Muscle layer of duodenum (tissue), 2 donors: ENCODE measurements around the gene IGDCC3.

Experiments
- H3K27ac ChIP-seq: one replicate; pipeline ENCODE4 v1.7.0; 2013; ENCODE audit warnings: mild to moderate bottlenecking, low read length
- H3K27me3 ChIP-seq: one replicate; pipeline ENCODE4 v1.7.0; 2013; ENCODE audit warnings: low read depth, mild to moderate bottlenecking, control low read depth, low read length
- H3K36me3 ChIP-seq, 2 donors: one replicate each; pipeline ENCODE4 v1.7.0; 2013; ENCODE audit warnings: low read length in 2 of 2, control low read depth in 1 of 2, mild to moderate bottlenecking in 1 of 2; ENCODE audit not compliant: insufficient read depth in 2 of 2, control insufficient read depth in 1 of 2
- H3K4me1 ChIP-seq, 2 donors: one replicate each; pipeline ENCODE4 v1.7.0; 2013; ENCODE audit warnings: low read length in 2 of 2, mild to moderate bottlenecking in 2 of 2, control low read depth in 1 of 2, moderate library complexity in 1 of 2; ENCODE audit not compliant: insufficient read depth in 2 of 2, control insufficient read depth in 1 of 2
- H3K4me3 ChIP-seq, 2 donors: one replicate each; pipeline ENCODE4 v1.7.0; 2013; ENCODE audit warnings: low read length in 2 of 2, low read depth in 1 of 2, mild to moderate bottlenecking in 1 of 2
- H3K9me3 ChIP-seq, 2 donors: one replicate each; pipeline ENCODE4 v1.7.0; 2013; ENCODE audit warnings: low read length in 2 of 2, control low read depth in 1 of 2, mild to moderate bottlenecking in 1 of 2; ENCODE audit not compliant: control insufficient read depth in 1 of 2
- donor health status: healthy.

IGDCC3 gene

DNA sequence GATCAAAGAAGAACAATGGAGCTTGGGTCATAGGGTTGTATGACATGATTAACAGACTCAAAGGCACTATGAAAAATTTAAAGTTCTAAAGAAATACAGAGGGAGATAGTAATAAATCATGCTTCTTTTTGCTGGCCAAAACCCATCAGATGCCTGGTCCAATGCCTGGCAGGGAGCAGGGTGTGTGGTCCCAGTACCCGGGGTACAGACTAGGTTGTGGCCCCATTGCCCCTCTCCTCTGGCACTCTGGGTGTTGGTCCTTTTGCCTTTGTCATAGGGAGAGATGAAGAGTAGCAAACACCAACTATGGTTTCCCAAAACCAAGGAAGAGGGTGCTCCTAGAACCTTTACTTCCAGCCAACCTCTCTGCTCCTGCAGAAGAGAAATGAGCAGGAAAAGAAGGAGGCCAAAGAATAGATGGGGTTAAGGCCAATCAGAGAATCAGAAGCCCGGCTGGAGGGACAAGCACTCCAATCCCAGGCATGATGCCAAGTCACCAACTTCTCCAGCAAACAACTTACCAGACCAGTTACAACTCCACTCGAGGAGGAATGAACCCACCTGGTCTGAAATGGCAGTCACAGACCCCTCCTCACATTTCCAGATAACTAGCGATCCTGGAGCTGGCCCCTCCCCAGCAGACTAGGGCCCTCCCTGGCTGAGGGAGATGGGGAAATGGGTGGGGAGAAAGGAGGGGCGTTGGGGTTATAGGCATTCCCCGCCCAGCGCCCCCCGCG lies 1.8 kb downstream of the IGDCC3 start:
- no peak overlapping the region for H3K27ac ChIP-seq
- H3K4me1 ChIP-seq, result peaks cover 0 to 17% of the 10 kb centered on the region in 2 donors
- H3K27me3 ChIP-seq, result peaks cover 30% of the 10 kb centered on the region
- no peaks in the 10 kb centered on the region for H3K9me3 ChIP-seq
- H3K4me3 ChIP-seq, result no peak overlapping the region
- H3K36me3 ChIP-seq, result no peaks in the 10 kb centered on the region

DNA sequence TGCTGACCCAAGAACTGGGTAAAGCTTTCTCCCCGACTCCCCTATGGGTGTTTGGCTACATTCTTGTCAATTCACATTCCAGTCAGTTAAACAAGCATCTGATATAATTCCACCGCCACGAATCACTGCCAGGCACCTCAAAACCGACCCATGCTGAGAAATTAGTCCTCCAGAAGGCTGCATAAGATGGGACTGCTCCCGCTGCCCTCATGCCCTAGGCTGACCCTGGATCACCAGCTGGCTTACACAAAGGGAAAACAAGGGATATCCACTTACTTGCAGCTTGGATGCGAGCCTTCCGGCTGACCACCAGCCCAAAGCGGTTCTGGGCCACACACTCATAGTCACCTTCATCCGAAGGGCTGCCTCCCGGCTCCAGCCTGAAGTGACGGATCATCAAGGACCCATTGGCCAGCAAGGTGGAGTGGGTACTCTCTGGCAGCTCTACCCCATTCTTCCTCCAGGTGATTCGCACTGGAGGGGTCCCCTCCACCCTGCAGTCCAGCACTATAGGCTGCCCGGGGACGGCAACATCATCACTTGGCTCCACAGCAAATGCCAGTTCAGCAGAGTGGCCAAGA lies 2.9 kb downstream of the IGDCC3 start:
- Histone ChIP-seq H3K4me1 (peaks cover 0 to 17% of the 10 kb centered on the region in 2 donors), H3K27me3 (peaks cover 26% of the 10 kb centered on the region), H3K9me3 (no peaks in the 10 kb centered on the region), H3K36me3 (no peaks in the 10 kb centered on the region), H3K4me3 (no peak overlapping the region), H3K27ac (no peak overlapping the region)

DNA sequence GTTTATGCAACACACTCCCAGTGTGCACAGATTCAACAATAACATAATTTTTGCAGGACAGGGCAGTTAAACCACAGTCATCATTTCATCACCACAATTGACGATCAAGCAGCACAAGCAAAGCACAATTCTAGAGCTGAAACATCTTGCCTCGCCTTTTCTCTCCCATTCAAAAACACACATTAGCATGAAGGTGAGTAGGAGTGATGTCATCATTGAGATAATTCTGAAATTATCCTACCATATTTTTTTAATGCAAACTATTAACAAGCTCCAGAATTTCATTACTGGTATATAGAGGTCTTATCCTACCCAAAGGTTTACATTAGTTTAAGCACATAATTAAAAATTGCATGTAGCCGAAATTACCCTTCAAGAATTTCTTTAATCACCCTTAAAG lies 3.5 kb downstream of the IGDCC3 start:
- Histone ChIP-seq H3K36me3 (no peaks in the 10 kb centered on the region), H3K27me3 (peaks cover 22% of the 10 kb centered on the region), H3K4me3 (no peak overlapping the region), H3K27ac (no peak overlapping the region), H3K4me1 (peaks cover 0 to 17% of the 10 kb centered on the region in 2 donors), H3K9me3 (no peaks in the 10 kb centered on the region)

DNA sequence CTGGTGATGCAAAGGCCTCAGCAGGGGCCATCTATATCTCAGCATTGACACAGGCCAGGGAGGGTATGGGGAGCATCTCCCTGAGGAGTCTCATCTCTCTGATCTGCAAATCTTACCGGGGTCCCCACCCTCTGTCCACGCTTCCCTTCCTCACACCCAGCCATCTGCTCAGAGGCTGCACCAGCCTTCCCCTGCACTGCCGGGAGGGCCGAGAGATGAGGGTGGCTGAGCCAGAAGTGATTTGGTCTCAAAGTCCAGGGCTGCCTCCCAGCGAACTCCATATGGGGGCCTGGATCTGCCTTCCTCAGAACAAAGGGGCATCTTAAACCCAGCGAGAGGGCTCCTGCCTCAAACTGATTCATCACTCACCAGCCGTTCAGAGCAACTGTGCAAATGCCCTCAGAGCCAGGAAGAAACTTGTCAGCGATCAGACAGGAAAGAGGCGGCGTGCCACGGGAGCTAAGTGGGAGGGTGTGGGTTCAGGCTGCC lies 4.6 kb downstream of the IGDCC3 start:
- Histone ChIP-seq H3K27me3 (peaks cover 22% of the 10 kb centered on the region), H3K4me1 (peaks cover 0 to 15% of the 10 kb centered on the region in 2 donors), H3K27ac (no peak overlapping the region), H3K36me3 (no peaks in the 10 kb centered on the region), H3K9me3 (no peaks in the 10 kb centered on the region), H3K4me3 (no peak overlapping the region)

DNA sequence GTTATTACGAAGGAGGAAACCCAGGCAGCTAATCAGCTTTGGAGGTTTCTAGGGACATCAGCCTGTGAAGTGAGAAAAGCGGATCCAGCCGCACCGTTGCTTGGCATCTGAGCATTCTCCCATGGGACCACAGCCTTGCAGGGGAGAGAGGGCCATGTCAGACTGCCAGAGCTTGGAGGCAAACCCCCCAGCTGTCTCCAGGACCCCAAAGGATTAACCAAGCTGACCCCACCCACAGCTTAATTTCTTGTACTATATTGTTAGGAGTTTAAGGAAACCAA lies 5.1 kb downstream of the IGDCC3 start:
- Histone ChIP-seq H3K27ac (no peak overlapping the region), H3K4me1 (peaks cover 0 to 12% of the 10 kb centered on the region in 2 donors), H3K27me3 (peaks cover 22% of the 10 kb centered on the region), H3K9me3 (no peaks in the 10 kb centered on the region), H3K36me3 (no peaks in the 10 kb centered on the region), H3K4me3 (no peak overlapping the region)

DNA sequence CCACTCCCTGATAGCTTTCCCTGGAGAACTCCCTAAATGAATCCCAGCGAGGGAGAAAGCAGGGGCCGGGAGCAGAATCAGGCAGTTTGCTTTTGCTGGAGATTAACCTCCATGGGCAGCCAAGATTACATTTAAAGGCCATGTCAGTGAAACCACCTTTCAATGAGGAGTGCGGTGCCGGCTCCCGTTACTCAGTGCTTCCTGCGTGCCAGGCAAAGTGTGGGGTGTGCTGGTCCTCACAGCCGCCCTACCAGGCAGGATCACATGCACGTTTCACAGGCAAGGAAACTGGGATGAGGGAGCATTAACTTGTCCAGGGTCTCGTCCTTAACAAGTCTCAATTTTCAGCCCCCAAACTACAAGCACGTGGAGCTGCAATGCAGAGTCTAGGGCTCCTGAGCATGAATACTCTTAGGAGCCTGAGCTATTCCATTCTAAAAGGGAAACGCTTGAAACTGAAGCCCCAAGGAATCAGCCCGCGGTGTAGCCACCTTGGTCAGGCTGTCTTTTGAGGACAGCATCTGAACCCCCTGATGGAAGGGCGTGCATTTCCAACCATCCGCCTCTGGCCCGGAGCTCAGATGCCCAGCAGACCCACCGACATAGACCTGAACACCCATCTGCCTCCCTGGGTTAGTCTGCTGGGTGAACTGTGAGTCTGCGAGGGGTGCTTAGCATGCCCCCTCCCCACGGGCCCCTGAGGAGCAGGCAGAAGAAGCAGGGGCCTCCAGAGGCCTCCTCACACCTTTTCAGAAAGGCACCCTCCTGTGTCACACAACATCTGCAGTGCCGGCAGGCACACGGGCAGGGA lies 5.6 kb downstream of the IGDCC3 start:
- Histone ChIP-seq H3K36me3 (no peaks in the 10 kb centered on the region), H3K4me1 (peaks cover 0 to 10% of the 10 kb centered on the region in 2 donors), H3K4me3 (no peak overlapping the region), H3K27me3 (peaks cover 22% of the 10 kb centered on the region), H3K27ac (no peak overlapping the region), H3K9me3 (no peaks in the 10 kb centered on the region)

DNA sequence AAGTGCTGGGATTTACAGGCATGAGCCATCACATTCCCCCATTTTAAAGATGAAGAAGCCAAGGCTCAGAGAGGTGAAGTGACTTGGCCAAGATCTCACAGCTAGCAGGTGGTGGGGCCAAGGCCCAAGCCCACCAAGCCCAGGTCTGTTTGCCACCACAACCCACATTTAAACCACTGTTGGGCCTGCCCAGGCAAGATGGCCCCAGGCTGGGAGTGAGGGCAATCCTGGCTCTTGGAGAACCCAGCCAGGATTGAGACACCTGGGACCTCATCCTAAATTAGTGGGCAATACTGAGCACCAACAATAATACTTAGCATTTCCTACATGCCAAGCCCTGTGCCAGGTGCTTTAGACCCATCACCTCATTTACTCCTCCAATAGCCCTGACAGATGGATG lies 6.9 kb downstream of the IGDCC3 start:
- no peak overlapping the region for H3K4me3 ChIP-seq
- H3K36me3 ChIP-seq, result no peaks in the 10 kb centered on the region
- H3K27ac ChIP-seq, result no peak overlapping the region
- H3K27me3 ChIP-seq, result peaks cover 11% of the 10 kb centered on the region
- H3K4me1 ChIP-seq, result no peaks in the 10 kb centered on the region
- H3K9me3 ChIP-seq, result no peaks in the 10 kb centered on the region

DNA sequence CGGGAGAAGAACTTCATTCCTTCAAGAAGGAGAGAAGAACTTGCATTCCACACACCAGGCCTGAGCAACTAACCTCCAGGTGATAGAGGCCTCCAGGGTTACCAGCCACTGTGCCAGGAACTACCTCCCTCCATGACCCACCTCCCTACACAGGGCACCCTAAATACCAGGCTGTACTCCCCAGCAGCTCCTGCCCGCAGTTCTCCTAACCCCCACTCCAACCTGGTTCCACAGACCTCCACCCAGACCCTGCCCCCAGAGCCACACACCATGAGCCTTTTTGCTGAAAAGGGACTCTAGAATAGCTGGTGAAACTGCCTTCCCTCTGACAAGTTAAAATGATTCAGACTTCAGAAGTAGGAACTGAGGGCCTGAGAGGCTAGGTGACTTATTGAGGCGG lies 8.2 kb downstream of the IGDCC3 start:
- H3K9me3 ChIP-seq, result no peaks in the 10 kb centered on the region
- no peaks in the 10 kb centered on the region for H3K36me3 ChIP-seq
- H3K27ac ChIP-seq, result no peak overlapping the region
- H3K4me1 ChIP-seq, result no peaks in the 10 kb centered on the region
- H3K27me3 ChIP-seq, result no peaks in the 10 kb centered on the region
- H3K4me3 ChIP-seq, result no peak overlapping the region

DNA sequence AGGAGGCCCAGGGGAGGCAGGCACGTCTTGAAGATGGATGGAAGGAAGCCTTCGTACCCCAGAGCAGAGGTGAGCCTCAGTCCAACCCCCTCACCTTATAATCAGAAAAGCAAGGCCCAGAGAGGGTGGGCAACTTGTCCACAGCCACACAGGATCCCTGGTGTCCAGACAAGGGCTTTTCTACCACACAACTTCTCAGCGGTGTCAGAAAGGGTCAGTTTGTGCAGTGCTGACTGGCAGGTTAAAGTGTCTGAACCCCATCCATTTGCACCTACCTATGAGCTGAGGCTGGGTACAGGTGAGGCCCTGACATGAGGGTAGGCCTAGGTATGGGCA lies 8.6 kb downstream of the IGDCC3 start:
- H3K4me3 ChIP-seq, result no peak overlapping the region
- no peaks in the 10 kb centered on the region for H3K27me3 ChIP-seq
- no peak overlapping the region for H3K27ac ChIP-seq
- H3K4me1 ChIP-seq, result no peaks in the 10 kb centered on the region
- H3K9me3 ChIP-seq, result no peaks in the 10 kb centered on the region
- no peaks in the 10 kb centered on the region for H3K36me3 ChIP-seq

DNA sequence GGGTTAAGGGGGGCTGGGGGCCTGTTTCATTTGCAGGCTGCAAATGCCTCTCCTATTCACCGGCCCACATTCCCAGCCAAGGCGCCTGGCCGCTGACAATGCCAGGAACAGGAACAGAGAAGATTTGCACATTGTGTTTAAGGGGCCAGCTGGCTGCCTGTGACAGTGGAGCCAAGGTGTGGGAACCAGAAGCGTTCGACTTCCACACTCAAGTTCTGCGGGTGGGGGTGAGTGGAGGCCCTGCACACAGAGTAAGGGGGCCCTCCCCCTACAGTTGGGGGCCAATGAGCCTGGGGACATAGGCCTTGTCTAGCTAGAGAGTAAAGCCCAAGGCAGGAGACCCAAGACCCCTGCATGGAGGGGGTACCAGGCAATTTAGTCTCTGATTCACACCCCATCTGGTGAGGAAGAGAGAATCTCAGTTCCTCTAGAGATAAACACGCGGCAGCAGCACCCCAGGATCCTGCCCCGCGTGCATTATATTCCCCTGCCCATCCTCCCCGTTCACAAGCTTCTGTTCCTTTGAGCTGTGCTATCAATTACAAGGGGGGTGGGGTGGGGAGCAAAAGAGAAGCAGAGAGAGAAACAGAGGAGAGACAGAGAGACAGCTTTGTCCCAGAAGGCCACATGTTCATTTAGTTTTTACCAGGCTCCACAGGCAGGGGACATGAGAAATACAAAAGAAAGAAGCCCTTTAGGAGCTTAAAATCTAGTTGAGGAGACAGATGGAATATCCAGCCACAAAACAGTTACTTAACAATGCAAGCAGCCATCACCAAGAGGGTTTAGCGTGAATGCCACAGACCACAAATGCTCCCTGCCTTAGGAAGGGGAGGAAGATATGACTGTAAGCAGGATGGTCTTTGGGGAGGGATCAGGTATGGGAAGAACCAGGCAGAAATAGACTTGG lies 9.2 kb downstream of the IGDCC3 start:
- H3K27ac ChIP-seq, result no peak overlapping the region
- no peaks in the 10 kb centered on the region for H3K9me3 ChIP-seq
- no peaks in the 10 kb centered on the region for H3K36me3 ChIP-seq
- no peaks in the 10 kb centered on the region for H3K27me3 ChIP-seq
- no peak overlapping the region for H3K4me3 ChIP-seq
- no peaks in the 10 kb centered on the region for H3K4me1 ChIP-seq
